Left kidney (tissue), 2 donors: ENCODE results near the gene SORT1. TPM values are rescaled to one million over a fixed set of nuclear protein-coding genes. Genes with fewer than 3 reads are reported as not detected.

ENCODE experiments used
- DNase-seq: peaks from one replicate; pipeline ENCODE4 v3.0.0-alpha.2; 2013
- polyA plus RNA-seq: library from polyadenylated mRNA; unstranded; fragments of 120-200 nt; gene quantifications from one replicate; pipeline ENCODE4 v1.2.1, GENCODE V29; 2013; ENCODE audit not compliant: insufficient read length

SORT1 gene
- polyA plus RNA-seq, 1 donor, result 66.4 TPM

- DNase-seq, result no peak
These were observed 135.3 kb downstream of the SORT1 start for GRCh38 chr1:109262231-109263055.

- DNase-seq, result no peak
These were observed 136.1 kb downstream of the SORT1 start for GRCh38 chr1:109261578-109261977.

DNA sequence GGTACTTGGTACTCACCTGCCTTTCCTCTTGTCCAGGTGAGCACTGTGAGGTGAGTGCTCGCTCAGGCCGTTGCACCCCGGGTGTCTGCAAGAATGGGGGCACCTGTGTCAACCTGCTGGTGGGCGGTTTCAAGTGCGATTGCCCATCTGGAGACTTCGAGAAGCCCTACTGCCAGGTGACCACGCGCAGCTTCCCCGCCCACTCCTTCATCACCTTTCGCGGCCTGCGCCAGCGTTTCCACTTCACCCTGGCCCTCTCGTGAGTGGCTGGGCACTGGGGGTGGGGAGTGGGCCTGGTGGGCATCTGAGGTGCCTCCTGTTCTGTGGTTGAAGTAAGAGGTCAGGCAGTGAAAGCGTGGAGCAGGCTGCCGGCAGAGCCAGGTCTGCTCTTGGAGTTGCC is 136.7 kb downstream of the SORT1 start:
- no peak for DNase-seq

GRCh38 chr1:109259674-109260557 is 137.8 kb downstream of the SORT1 start:
- DNase-seq, result no peak

Other genes starting within 250 kb of the SORT1 start
- gene SARS1, start 184.0 kb downstream of the SORT1 start, polyA plus RNA-seq, result 140 TPM
- gene CELSR2, start 148.4 kb downstream of the SORT1 start, polyA plus RNA-seq, result 31.8 TPM
- gene PSRC1, start 114.8 kb downstream of the SORT1 start, polyA plus RNA-seq, result 29.8 TPM
- gene MYBPHL, start 90.9 kb downstream of the SORT1 start, polyA plus RNA-seq, result 0.37 TPM
- 120 TPM for gene PSMA5, start 28.5 kb upstream of the SORT1 start, polyA plus RNA-seq
- gene SYPL2, start 68.6 kb upstream of the SORT1 start, polyA plus RNA-seq, result 13.4 TPM
- gene ATXN7L2, start 86.0 kb upstream of the SORT1 start, polyA plus RNA-seq, result 10.4 TPM
- gene CYB561D1, start 96.2 kb upstream of the SORT1 start, polyA plus RNA-seq, result 9.7 TPM
- 6.2 TPM for gene AMIGO1, start 111.8 kb upstream of the SORT1 start, polyA plus RNA-seq
- 1.1 TPM for gene GPR61, start 142.0 kb upstream of the SORT1 start, polyA plus RNA-seq
- 13.1 TPM for gene GNAI3, start 150.7 kb upstream of the SORT1 start, polyA plus RNA-seq
- not detected for gene GNAT2, start 221.7 kb upstream of the SORT1 start, polyA plus RNA-seq
- 50.3 TPM for gene AMPD2, start 221.9 kb upstream of the SORT1 start, polyA plus RNA-seq